ENCODE measurements around the gene USP43.

USP43 gene

GRCh38 chr17:9677411-9677810, 32.1 kb downstream of the USP43 start:
- no peak overlapping the region for H3K27ac ChIP-seq
- no peak for TF ChIP-seq CTCF (conservative IDR thresholded peaks at IDR 0.05)

GRCh38 chr17:9677896-9678295, 32.6 kb downstream of the USP43 start:
- TF ChIP-seq CTCF (conservative IDR thresholded peaks at IDR 0.05): no peak
- H3K27ac ChIP-seq: no peak overlapping the region

GRCh38 chr17:9684955-9685621, 39.8 kb downstream of the USP43 start:
- TF ChIP-seq CTCF (conservative IDR thresholded peaks at IDR 0.05): no peak

GRCh38 chr17:9693755-9694154, 48.4 kb downstream of the USP43 start:
- no peak overlapping the region for H3K27ac ChIP-seq
- TF ChIP-seq CTCF (conservative IDR thresholded peaks at IDR 0.05): no peak

More at GRCh38 chr17:9684955-9685621, 39.8 kb downstream of the USP43 start:
- H3K27ac ChIP-seq: peak overlapping the region; percentile 94

- H3K27ac ChIP-seq: no peak overlapping the region
- TF ChIP-seq CTCF (conservative IDR thresholded peaks at IDR 0.05): no peak
Measured at GRCh38 chr17:9696279-9697044, 51.1 kb downstream of the USP43 start.

GRCh38 chr17:9700136-9700535, 54.8 kb downstream of the USP43 start:
- no peak for TF ChIP-seq CTCF (conservative IDR thresholded peaks at IDR 0.05)
- H3K27ac ChIP-seq: no peak overlapping the region

- TF ChIP-seq CTCF (conservative IDR thresholded peaks at IDR 0.05): no peak
Measured at GRCh38 chr17:9700754-9701476, 55.6 kb downstream of the USP43 start.

More at GRCh38 chr17:9700754-9701476, 55.6 kb downstream of the USP43 start:
- no peak overlapping the region for H3K27ac ChIP-seq
